Pancreas (tissue), 10 donors: Measurements from ENCODE around the gene FGL2. TPM values are rescaled to one million over a fixed set of nuclear protein-coding genes. Genes with fewer than 3 reads are reported as not detected.
A peak's percentile ranks its signal among the peaks of the same experiment; 100 is the strongest.

ENCODE experiments used
- ATAC-seq, 4 donors: fragments of 200-7000 bp; cut with Tn5 transposase; one replicate each; pipeline versions ENCODE4 v1.8.0 to v1.9.1; 2020; ENCODE audit warnings: mild to moderate bottlenecking in 4 of 4, moderate library complexity in 4 of 4
- DNase-seq, 6 donors: peaks; one replicate each; pipeline ENCODE4 v3.0.0-alpha.2; 2020
- FAIRE-seq: peaks from 2 replicates; lab custom pipeline; 2012; peaks lifted over from hg19 to GRCh38; lab: Jason Lieb, UNC
- H3K27ac ChIP-seq, 4 donors: fragments of 200-600 bp; sonication (generic); 1 replicate in 3 of 4; 2 replicates in 1 of 4; pipeline versions ENCODE4 v1.5.0 to v1.8.0; 2020
- H3K27me3 ChIP-seq, 4 donors: fragments of 200-600 bp; one replicate each; pipeline ENCODE4 v1.8.0; 2021
- H3K36me3 ChIP-seq, 3 donors: fragments of 200-600 bp; sonication (generic) in 1 of 3; one replicate each; pipeline versions ENCODE4 v1.5.0 to v1.8.0; 2020 to 2021
- H3K4me1 ChIP-seq, 3 donors: fragments of 200-600 bp; one replicate each; pipeline ENCODE4 v1.8.0; 2021
- H3K4me3 ChIP-seq, 4 donors: fragments of 200-600 bp; sonication (generic) in 2 of 4; one replicate each; pipeline versions ENCODE4 v1.5.0 to v1.8.0; 2020 to 2021
- H3K9me3 ChIP-seq, 4 donors: fragments of 200-600 bp; one replicate each; pipeline ENCODE4 v1.8.0; 2021
- CTCF ChIP-seq, 4 donors: fragments of 200-600 bp; sonication (generic) in 3 of 4; IDR thresholded peaks; one replicate each; pipeline versions ENCODE4 v1.5.0 to v1.8.0; 2021; ENCODE audit warnings: antibody characterized with exemption in 4 of 4
- WGBS, 2 donors: extraction: QIAGEN DNeasy Blood & Tissue Kit; methylation state at CpG; one replicate each; pipeline ENCODE4 v1.1.7; 2013; 5-methylcytosine and 5-hydroxymethylcytosine counted together
- intact Hi-C, 3 donors: fragments of 100-400 bp; cut with DNase I; formaldehyde crosslinking; loops; one replicate each; pipeline versions ENCODE4 v1.11.1 to v1.14.2; 2022
- polyA plus RNA-seq, 2 donors: library from polyadenylated mRNA; stranded (reverse); fragments of 200-250 nt; gene quantifications; one replicate each; pipeline ENCODE4 v1.2.3, GENCODE V29; 2013
- total RNA-seq, 6 donors: library from RNA; stranded (reverse); fragmentation: NEBNext Ultra II Directional in 4 of 6; extraction: Animal tissue kit (Norgen Biotek cat#: 25700) in 4 of 6; gene quantifications; one replicate each; pipeline versions ENCODE4 v1.2.1 to v1.2.4, GENCODE V29; 2021 to 2023
- donor health status: healthy with polysubstance abuse.
- donor health status: DM: no; HTN: no; CAD: no; lungs with moderate emphysema.
- donor health status: DM: no; HTN: no; CAD: no.
- donor health status: control.
- donor health status: control.
- donor health status: Bipolar disorder and iron deficiency.
- donor health status: DM: yes; HTN: yes; CAD: no.
- donor health status: DM: no; HTN: no; CAD: no.
- donor health status: DM: no; HTN: no; CAD: no.
- donor health status: DM: yes; HTN: yes; CAD: no.

Gene FGL2
- total and polyA plus RNA-seq, 8 donors: 0.68 to 11.8 (median 2.2) TPM

- TF ChIP-seq CTCF (IDR thresholded peaks at IDR 0.05): no peak
- ATAC-seq (no peak), FAIRE-seq (no peak), DNase-seq (no peak)
- intact Hi-C loops: no loop called here
- H3K36me3 ChIP-seq: no peaks in the 10 kb centered on the region
- no peaks in the 10 kb centered on the region for H3K9me3 ChIP-seq
- WGBS, 2 donors: 99% methylated on average over 3 of the region's 3 CpGs
- no peak overlapping the region for H3K27ac ChIP-seq
- H3K27me3 ChIP-seq: no peaks in the 10 kb centered on the region
- no peaks in the 10 kb centered on the region for H3K4me1 ChIP-seq
- H3K4me3 ChIP-seq: no peak overlapping the region
Measured at GRCh38 chr7:77205706-77206105, 6.1 kb upstream of the FGL2 start.

- no peak for TF ChIP-seq CTCF (IDR thresholded peaks at IDR 0.05)
- 86% methylated on average over 4 of the region's 4 CpGs for WGBS, 2 donors
- Histone ChIP-seq H3K4me3 (no peak overlapping the region), H3K4me1 (peaks cover 4 to 8% (median 5%) of the 10 kb centered on the region in 3 donors), H3K27ac (no peak overlapping the region), H3K36me3 (no peaks in the 10 kb centered on the region), H3K9me3 (no peaks in the 10 kb centered on the region), H3K27me3 (no peaks in the 10 kb centered on the region)
- ATAC-seq (no peak), DNase-seq (no peak), FAIRE-seq (no peak)
- intact Hi-C loops: no loop called here
Measured at GRCh38 chr7:77202481-77202976, 2.9 kb upstream of the FGL2 start.

GRCh38 chr7:77200542-77200941, 923 bp upstream of the FGL2 start:
- ATAC-seq: no peak
- DNase-seq: no peak
- FAIRE-seq: no peak
- 91 to 95% methylated on average over 2 of the region's 2 CpGs for WGBS, 2 donors
- H3K36me3 ChIP-seq: no peaks in the 10 kb centered on the region
- no peak overlapping the region for H3K27ac ChIP-seq
- TF ChIP-seq CTCF (IDR thresholded peaks at IDR 0.05): no peak
- peaks cover 4 to 8% (median 5%) of the 10 kb centered on the region in 3 donors for H3K4me1 ChIP-seq
- H3K27me3 ChIP-seq: no peaks in the 10 kb centered on the region
- no peak overlapping the region for H3K4me3 ChIP-seq
- no peaks in the 10 kb centered on the region for H3K9me3 ChIP-seq
- intact Hi-C loops: no loop called here

GRCh38 chr7:77197141-77197540, 2.5 kb downstream of the FGL2 start:
- H3K4me3 ChIP-seq: peak overlapping the region in 1 of 4 donors; percentile 1
- no peaks in the 10 kb centered on the region for H3K9me3 ChIP-seq
- FAIRE-seq: no peak
- H3K27ac ChIP-seq: no peak overlapping the region
- peaks cover 4 to 8% (median 5%) of the 10 kb centered on the region in 3 donors for H3K4me1 ChIP-seq
- DNase-seq: no peak
- no peak for TF ChIP-seq CTCF (IDR thresholded peaks at IDR 0.05)
- 83 to 86% methylated on average over 4 of the region's 4 CpGs for WGBS, 2 donors
- H3K27me3 ChIP-seq: no peaks in the 10 kb centered on the region
- no peak for ATAC-seq
- intact Hi-C loops: no loop called here
- H3K36me3 ChIP-seq: no peaks in the 10 kb centered on the region

- Histone ChIP-seq H3K36me3 (no peaks in the 10 kb centered on the region), H3K4me1 (peaks cover 0 to 7% (median 0%) of the 10 kb centered on the region in 3 donors), H3K4me3 (no peak overlapping the region), H3K27ac (no peak overlapping the region), H3K27me3 (no peaks in the 10 kb centered on the region), H3K9me3 (no peaks in the 10 kb centered on the region)
- no peak for TF ChIP-seq CTCF (IDR thresholded peaks at IDR 0.05)
- DNase-seq (no peak), ATAC-seq (peak in 2 of 4 donors; percentile 37 to 63), FAIRE-seq (no peak)
- intact Hi-C loops: no loop called here
- 87 to 95% methylated on average over 4 of the region's 4 CpGs for whole genome bisulfite sequencing, 2 donors
Measured at GRCh38 chr7:77188731-77189437, 10.7 kb downstream of the FGL2 start.
